OCI-LY3 (cell line): Measurements from ENCODE around the gene REEP3.
"Not testable (repeated sequence)": the region's sequence is repeated elsewhere in the genome, so short reads cannot be mapped to it uniquely, and the experiment has no call there.

Source experiments
- EZH2phosphoT487 ChIP-seq: fragments of 200-600 bp; shearing (Covaris generic); IDR thresholded peaks from 2 replicates; pipeline ENCODE4 v1.6.1; 2018; ENCODE audit warnings: antibody characterized with exemption, mixed run types, low read depth
- TF ChIP-seq, protein P1 (sequence below): fragments of 200-600, 300-600 bp; sonication (generic); IDR thresholded peaks from 2 replicates; pipeline ENCODE4 v1.5.1; 2014; ENCODE audit warnings: antibody characterized with exemption, low read length, low read depth

GRCh38 chr10:63500551-63500950 lies 20.6 kb upstream of the REEP3 start:
- TF ChIP-seq, protein P1, sequence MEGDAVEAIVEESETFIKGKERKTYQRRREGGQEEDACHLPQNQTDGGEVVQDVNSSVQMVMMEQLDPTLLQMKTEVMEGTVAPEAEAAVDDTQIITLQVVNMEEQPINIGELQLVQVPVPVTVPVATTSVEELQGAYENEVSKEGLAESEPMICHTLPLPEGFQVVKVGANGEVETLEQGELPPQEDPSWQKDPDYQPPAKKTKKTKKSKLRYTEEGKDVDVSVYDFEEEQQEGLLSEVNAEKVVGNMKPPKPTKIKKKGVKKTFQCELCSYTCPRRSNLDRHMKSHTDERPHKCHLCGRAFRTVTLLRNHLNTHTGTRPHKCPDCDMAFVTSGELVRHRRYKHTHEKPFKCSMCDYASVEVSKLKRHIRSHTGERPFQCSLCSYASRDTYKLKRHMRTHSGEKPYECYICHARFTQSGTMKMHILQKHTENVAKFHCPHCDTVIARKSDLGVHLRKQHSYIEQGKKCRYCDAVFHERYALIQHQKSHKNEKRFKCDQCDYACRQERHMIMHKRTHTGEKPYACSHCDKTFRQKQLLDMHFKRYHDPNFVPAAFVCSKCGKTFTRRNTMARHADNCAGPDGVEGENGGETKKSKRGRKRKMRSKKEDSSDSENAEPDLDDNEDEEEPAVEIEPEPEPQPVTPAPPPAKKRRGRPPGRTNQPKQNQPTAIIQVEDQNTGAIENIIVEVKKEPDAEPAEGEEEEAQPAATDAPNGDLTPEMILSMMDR: not testable (repeated sequence)
- not testable (repeated sequence) for TF ChIP-seq EZH2phosphoT487
